Lower leg skin (tissue), 3 donors: ENCODE measurements around the gene EIF4G1.

ENCODE experiments used
- POLR2A ChIP-seq, 2 donors: fragments of 450-650 bp; IDR thresholded peaks; one replicate each; pipeline ENCODE4 v1.6.1; 2016 to 2017; ENCODE audit warnings: antibody characterized with exemption in 2 of 2, mild to moderate bottlenecking in 1 of 2, moderate library complexity in 1 of 2
- TF ChIP-seq, protein P1 (sequence below), 3 donors: fragments of 450-650 bp; IDR thresholded peaks; one replicate each; pipeline ENCODE4 v1.5.1; 2016; ENCODE audit warnings: antibody characterized with exemption in 3 of 3, mild to moderate bottlenecking in 3 of 3, moderate library complexity in 2 of 3

DNA sequence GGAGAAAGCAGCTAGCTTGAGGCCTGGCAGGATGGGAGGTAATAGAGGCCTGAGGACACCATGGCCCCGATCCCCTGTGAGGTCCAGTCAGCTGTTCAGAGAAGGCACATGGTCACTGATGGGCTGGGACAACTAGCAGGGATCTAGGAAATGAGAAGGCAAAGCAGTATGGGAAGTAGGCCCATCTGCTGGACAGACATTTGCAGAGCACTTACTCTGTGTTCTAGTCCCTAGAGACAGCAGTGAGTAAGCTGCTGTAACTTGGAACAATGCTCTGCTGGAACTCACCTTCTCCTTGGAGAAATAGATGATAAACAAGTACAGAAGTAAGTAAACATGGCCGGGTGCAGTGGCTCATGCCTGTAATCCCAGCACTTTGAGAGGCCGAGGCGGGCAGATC lies 31.5 kb upstream of the EIF4G1 start:
- TF ChIP-seq, protein P1, sequence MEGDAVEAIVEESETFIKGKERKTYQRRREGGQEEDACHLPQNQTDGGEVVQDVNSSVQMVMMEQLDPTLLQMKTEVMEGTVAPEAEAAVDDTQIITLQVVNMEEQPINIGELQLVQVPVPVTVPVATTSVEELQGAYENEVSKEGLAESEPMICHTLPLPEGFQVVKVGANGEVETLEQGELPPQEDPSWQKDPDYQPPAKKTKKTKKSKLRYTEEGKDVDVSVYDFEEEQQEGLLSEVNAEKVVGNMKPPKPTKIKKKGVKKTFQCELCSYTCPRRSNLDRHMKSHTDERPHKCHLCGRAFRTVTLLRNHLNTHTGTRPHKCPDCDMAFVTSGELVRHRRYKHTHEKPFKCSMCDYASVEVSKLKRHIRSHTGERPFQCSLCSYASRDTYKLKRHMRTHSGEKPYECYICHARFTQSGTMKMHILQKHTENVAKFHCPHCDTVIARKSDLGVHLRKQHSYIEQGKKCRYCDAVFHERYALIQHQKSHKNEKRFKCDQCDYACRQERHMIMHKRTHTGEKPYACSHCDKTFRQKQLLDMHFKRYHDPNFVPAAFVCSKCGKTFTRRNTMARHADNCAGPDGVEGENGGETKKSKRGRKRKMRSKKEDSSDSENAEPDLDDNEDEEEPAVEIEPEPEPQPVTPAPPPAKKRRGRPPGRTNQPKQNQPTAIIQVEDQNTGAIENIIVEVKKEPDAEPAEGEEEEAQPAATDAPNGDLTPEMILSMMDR (IDR thresholded peaks at IDR 0.05): no peak
- TF ChIP-seq POLR2A (IDR thresholded peaks at IDR 0.05): no peak
